Esophagus muscularis mucosa (tissue), 4 donors: ENCODE measurements around the gene TMEM221. TPM values are rescaled to one million over a fixed set of nuclear protein-coding genes. Genes with fewer than 3 reads are reported as not detected.
A peak's percentile ranks its signal among the peaks of the same experiment; 100 is the strongest.

ENCODE experiments used
- DNase-seq: peaks from one replicate; pipeline ENCODE4 v3.0.0-alpha.2; 2017; ENCODE audit errors: extremely low spot score
- H3K27ac ChIP-seq, 4 donors: fragments of 200-600 bp; sonication (generic); replicated peaks in 1 of 4; 1 replicate in 3 of 4; 2 replicates in 1 of 4; pipeline ENCODE4 v1.5.1; 2016 to 2019; ENCODE audit warnings: mild to moderate bottlenecking in 1 of 4
- H3K27me3 ChIP-seq, 4 donors: fragments of 200-600 bp; sonication (generic); one replicate each; pipeline versions ENCODE4 v1.5.1 to v1.6.0; 2016 to 2019
- H3K36me3 ChIP-seq, 4 donors: fragments of 200-600 bp; sonication (generic); one replicate each; pipeline ENCODE4 v1.5.1; 2016 to 2019
- H3K4me1 ChIP-seq, 4 donors: fragments of 200-600 bp; sonication (generic); one replicate each; pipeline ENCODE4 v1.5.1; 2016 to 2019
- H3K4me3 ChIP-seq, 4 donors: fragments of 200-600 bp; sonication (generic); 1 replicate in 2 of 4; 2 replicates in 2 of 4; pipeline ENCODE4 v1.5.1; 2016 to 2019; ENCODE audit warnings: mild to moderate bottlenecking in 4 of 4, moderate library complexity in 1 of 4
- H3K9me3 ChIP-seq, 4 donors: fragments of 200-600 bp; sonication (generic); 1 replicate in 3 of 4; 2 replicates in 1 of 4; pipeline ENCODE4 v1.5.1; 2016 to 2019
- EP300 ChIP-seq: sonication (generic); formaldehyde crosslinking; IDR thresholded peaks from one replicate; pipeline ENCODE4 v1.6.1; 2017; ENCODE audit warnings: antibody characterized with exemption
- POLR2A ChIP-seq: fragments of 450-650 bp; IDR thresholded peaks from one replicate; pipeline ENCODE4 v1.6.1; 2017; ENCODE audit warnings: antibody characterized with exemption, moderate library complexity, mild to moderate bottlenecking, low read depth
- POLR2AphosphoS5 ChIP-seq, 2 donors: sonication (generic); formaldehyde crosslinking; IDR thresholded peaks; one replicate each; pipeline ENCODE4 v1.6.1; 2017; ENCODE audit warnings: antibody characterized with exemption in 2 of 2
- WGBS: methylation state at CpG from one replicate; pipeline ENCODE4 v1.1.5; 2018; 5-methylcytosine and 5-hydroxymethylcytosine counted together
- intact Hi-C: fragments of 100-400 bp; cut with DNase I; formaldehyde crosslinking; loops from one replicate; pipeline ENCODE4 v1.15.1; 2023
- total RNA-seq, 4 donors: library from RNA; depleted of rRNA; stranded (reverse); fragments of >200 nt; gene quantifications; one replicate each; pipeline versions ENCODE4 v1.1.0 to v1.2.1, GENCODE V29; 2016
- TF ChIP-seq, protein P1 (sequence below), 3 experiments: fragments of 200-600 bp in 2 of 3; fragments of 450-650 bp in 1 of 3; sonication (generic) in 2 of 3; IDR thresholded peaks; one replicate each; pipeline ENCODE4 v1.5.1; 2017 to 2019; ENCODE audit warnings: antibody characterized with exemption in 3 of 3, mild to moderate bottlenecking in 2 of 3, moderate library complexity in 1 of 3

The TMEM221 gene
- total RNA-seq, 4 donors from 2014 or later: 0.26 to 0.75 TPM; not detected in 2

DNA sequence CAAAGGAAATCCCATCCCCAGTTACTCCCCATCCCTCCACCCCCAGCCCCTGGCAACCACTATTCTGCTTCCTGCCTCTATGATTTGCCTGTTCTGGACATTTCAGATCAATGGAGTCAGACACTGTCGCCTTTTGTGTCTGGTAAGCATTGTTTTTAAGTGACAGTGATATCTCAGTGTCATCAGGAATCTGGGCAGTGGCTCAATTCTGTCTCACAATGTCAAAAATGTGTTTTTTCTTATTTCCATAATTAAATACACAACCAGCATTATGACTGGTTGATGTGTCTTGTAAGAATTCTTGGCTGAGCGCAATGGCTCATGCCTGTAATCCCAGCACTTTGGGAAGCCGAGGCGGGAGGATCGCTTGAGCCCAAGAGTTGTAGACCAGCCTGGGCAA, 42.8 kb upstream of the TMEM221 start:
- H3K36me3 ChIP-seq: peaks cover 0 to 40% (median 22%) of the 10 kb centered on the region in 4 donors
- H3K4me3 ChIP-seq: no peak overlapping the region
- 76% methylated on average over 5 of the region's 5 CpGs for WGBS
- no peaks in the 10 kb centered on the region for H3K9me3 ChIP-seq
- peaks cover 10 to 30% (median 28%) of the 10 kb centered on the region in 4 donors for H3K4me1 ChIP-seq
- intact Hi-C loops: no loop called here
- H3K27ac ChIP-seq: no peak overlapping the region
- TF ChIP-seq, protein P1, sequence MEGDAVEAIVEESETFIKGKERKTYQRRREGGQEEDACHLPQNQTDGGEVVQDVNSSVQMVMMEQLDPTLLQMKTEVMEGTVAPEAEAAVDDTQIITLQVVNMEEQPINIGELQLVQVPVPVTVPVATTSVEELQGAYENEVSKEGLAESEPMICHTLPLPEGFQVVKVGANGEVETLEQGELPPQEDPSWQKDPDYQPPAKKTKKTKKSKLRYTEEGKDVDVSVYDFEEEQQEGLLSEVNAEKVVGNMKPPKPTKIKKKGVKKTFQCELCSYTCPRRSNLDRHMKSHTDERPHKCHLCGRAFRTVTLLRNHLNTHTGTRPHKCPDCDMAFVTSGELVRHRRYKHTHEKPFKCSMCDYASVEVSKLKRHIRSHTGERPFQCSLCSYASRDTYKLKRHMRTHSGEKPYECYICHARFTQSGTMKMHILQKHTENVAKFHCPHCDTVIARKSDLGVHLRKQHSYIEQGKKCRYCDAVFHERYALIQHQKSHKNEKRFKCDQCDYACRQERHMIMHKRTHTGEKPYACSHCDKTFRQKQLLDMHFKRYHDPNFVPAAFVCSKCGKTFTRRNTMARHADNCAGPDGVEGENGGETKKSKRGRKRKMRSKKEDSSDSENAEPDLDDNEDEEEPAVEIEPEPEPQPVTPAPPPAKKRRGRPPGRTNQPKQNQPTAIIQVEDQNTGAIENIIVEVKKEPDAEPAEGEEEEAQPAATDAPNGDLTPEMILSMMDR (IDR thresholded peaks at IDR 0.05): no peak
- no peak for DNase-seq
- no peaks in the 10 kb centered on the region for H3K27me3 ChIP-seq

DNA sequence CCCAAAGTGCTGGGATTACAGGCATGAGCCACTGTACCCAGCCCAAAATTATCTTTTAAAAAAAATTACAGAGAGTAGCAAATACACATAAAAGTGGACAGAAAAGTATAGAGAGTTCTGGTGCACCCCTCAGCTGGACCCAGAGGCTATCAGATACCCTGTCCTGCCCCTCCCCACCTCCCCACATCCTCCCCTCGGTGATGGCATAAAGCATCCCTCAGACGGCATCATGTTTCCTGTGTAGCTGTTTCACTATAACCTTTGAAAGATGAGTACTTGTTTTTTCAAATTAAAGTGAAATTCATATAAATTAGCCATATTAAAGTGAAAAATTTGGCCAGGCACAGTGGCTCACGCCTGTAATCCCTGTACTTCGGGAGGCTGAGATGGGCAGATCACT, 41.9 kb upstream of the TMEM221 start:
- TF ChIP-seq, protein P1 (IDR thresholded peaks at IDR 0.05): no peak
- TF ChIP-seq EP300 (no peak), POLR2A (no peak), POLR2AphosphoS5 (IDR thresholded peaks at IDR 0.05) (no peak)
- Histone ChIP-seq H3K36me3 (peaks cover 0 to 49% (median 25%) of the 10 kb centered on the region in 4 donors), H3K4me3 (no peak overlapping the region), H3K27me3 (no peaks in the 10 kb centered on the region), H3K9me3 (no peaks in the 10 kb centered on the region), H3K27ac (peak overlapping the region in 1 of 4 donors; percentile 24), H3K4me1 (peaks cover 10 to 24% (median 22%) of the 10 kb centered on the region in 4 donors)
- DNase-seq: no peak
- intact Hi-C loops: no loop called here
- 72% methylated on average over 4 of the region's 4 CpGs for WGBS

DNA sequence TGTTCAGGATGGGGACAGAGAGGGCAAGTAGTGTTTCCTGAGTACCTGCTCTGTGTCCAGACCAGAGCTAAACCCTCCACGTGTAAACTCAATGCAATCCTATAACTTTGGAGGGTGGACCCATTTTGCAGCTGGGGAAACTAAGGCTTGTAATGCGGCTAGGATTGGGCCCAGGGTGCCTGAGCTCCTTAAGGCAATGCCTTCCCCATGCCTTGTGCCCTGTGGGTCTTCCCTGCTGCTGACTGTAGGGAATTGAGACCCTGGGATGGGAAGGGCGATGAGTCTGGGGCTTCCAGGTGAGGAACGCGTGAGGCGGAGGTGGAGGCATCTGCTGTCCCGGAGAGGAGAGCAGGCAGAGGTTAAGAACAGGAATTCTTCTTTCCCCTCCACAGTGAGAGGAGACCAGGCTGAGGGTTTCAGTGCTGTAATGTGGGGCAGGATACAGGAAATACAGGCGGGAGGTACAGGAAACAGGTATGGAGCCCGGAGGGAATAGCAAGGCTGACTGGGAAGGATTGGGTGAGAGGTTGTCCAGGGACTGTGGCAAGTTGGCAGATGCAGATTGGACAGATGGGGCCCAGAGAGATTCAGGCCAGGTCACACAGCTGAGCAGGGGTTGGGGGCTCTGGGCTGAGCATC, 41.0 kb upstream of the TMEM221 start:
- Histone ChIP-seq H3K4me3 (no peak overlapping the region), H3K36me3 (peaks cover 0 to 53% (median 25%) of the 10 kb centered on the region in 4 donors), H3K4me1 (peaks cover 10 to 26% (median 22%) of the 10 kb centered on the region in 4 donors), H3K9me3 (no peaks in the 10 kb centered on the region), H3K27me3 (no peaks in the 10 kb centered on the region), H3K27ac (peak overlapping the region in 3 of 4 donors; percentile 24 to 27 (median 24))
- TF ChIP-seq, protein P1 (IDR thresholded peaks at IDR 0.05): no peak
- no peak for TF ChIP-seq EP300
- no peak for TF ChIP-seq POLR2AphosphoS5 (IDR thresholded peaks at IDR 0.05)
- no peak for TF ChIP-seq POLR2A
- no peak for DNase-seq
- intact Hi-C loops: no loop called here
- WGBS: 79% methylated on average over 9 of the region's 9 CpGs

DNA sequence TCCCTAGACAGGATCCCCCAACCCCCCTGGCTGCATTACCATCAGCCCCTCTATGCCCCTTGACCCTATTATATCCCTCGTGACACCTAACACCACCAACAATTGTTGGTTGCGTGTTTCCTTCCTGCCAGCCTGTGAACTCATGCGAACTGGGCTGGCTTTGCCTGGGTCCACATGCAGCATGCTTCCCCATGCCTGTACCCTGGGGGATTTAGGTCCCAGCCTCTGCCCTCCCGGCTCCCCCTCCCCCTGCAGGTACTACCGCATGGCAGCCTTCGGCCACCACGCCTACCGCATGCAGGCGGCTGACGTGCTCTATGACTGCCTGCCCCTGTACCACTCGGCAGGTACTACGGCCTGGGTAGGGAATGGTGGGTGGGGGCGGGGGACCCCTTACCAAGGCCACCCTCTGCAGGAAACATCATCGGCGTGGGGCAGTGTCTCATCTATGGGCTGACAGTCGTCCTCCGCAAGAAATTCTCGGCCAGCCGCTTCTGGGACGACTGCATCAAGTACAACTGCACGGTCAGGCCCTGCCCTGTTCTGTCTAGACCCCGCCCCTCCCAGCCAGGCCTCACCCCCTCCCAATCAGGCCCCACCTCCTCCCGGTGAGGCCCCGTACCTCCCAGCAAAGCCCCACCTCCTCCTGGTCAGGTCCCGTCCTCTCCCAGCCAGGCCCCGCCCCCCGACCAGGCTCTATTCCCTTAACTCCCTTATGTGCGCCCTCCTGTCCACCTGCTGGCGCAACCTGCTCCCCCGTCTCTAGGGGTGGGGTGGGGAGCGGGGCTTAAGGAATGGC, 40.3 kb upstream of the TMEM221 start:
- Histone ChIP-seq H3K4me1 (peaks cover 10 to 26% (median 22%) of the 10 kb centered on the region in 4 donors), H3K27me3 (no peaks in the 10 kb centered on the region), H3K9me3 (no peaks in the 10 kb centered on the region), H3K4me3 (peak overlapping the region in 3 of 4 donors; percentile 1 to 24 (median 18)), H3K27ac (peak overlapping the region in 3 of 4 donors; percentile 24 to 27 (median 24)), H3K36me3 (peaks cover 0 to 53% (median 25%) of the 10 kb centered on the region in 4 donors)
- intact Hi-C loops: no loop called here
- DNase-seq: no peak
- 56% methylated on average over 23 of the region's 31 CpGs for WGBS
- no peak for TF ChIP-seq EP300
- TF ChIP-seq, protein P1 (IDR thresholded peaks at IDR 0.05): no peak
- TF ChIP-seq POLR2AphosphoS5 (IDR thresholded peaks at IDR 0.05): no peak
- no peak for TF ChIP-seq POLR2A
